ENCODE measurements around the gene TGFBR3.

GRCh38 chr1:91787919-91788318 lies 98.0 kb downstream of the TGFBR3 start:
- TF ChIP-seq CTCF (IDR thresholded peaks at IDR 0.05; ENCODE audit: low read depth, low read length) (no peak), EZH2phosphoT487 (IDR thresholded peaks at IDR 0.05; ENCODE audit: low read depth) (no peak)

All from OCI-LY3 (cell line).